ENCODE measurements around the gene CAMSAP2.

The CAMSAP2 gene

DNA sequence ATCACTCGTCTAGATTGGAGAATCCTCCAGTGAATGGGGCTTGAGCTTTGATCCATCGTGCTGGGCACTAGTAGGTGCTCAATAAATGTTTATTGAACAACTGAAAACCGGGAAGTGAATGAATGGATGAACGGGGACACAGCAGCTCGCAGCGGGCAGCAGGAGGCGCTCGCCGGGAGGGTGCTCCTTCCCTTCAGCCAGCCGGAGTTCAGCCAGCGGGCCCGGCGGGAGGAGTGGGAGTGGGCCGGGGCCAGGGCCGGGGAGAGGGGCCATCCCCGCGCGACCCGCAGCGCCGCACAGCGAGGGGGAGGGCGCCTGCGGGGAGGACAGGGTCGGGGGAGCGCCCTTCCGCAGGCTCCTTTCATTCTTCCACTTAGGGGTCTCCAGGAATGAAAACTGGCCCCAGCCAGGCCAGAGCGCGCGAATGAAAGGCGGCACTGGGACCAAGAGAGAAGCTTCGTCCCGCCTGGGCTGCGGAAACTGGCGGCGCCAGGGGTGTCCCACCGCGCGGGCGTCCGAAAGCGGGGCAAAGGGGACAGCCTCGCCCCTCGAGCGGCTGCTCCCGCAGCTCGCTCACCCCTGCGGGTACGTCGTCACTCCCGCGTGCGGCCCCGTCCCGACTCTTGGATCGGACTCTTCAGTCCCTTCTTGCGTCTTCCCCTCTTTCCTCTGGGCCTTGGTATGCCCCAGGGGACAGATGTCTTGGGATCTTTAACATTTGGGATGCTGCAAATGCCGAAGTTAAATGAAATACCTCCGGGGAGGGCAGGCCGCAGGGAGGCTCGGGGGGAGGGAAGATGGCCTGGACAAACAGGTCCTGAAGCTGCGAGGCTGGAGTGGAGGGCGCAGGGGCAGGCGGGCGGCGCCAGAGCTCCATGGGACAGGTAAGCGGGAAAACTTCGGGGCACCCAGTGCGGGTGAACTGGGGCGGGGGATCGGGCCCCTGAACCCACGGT is 152.4 kb downstream of the CAMSAP2 start:
- no peaks in the 10 kb centered on the region for H3K36me3 ChIP-seq (ENCODE audit: control insufficient read depth in 2 of 2, insufficient read depth in 1 of 2, low read length in 2 of 2)
- no peaks in the 10 kb centered on the region for H3K9me3 ChIP-seq (ENCODE audit: control insufficient read depth, insufficient read depth, low read depth, low read length)
- H3K4me3 ChIP-seq (ENCODE audit: low read depth, low read length), result peak overlapping the region; percentile 59
- CTCF ChIA-PET, result interaction anchor here (0.5 to 2.7 kb wide), 13 partner anchors 11 to 257 kb away, joined by 3 to 10 read pairs (median 3); no protein-coding TSS in a partner anchor
- POLR2A ChIA-PET, result interaction anchor here (0.5 to 0.9 kb wide), 3 partner anchors 10 to 269 kb away, joined by 3 to 4 read pairs (median 3); partner anchors contain the start of gene DDX59
- H3K4me1 ChIP-seq (ENCODE audit: control insufficient read depth, insufficient read depth, low read length), result no peaks in the 10 kb centered on the region
- peak overlapping the region; percentile 62; the same call in 1 of the 2 replicates for H3K27ac ChIP-seq (ENCODE audit: extremely low read depth, low read depth, low read length)
- TF ChIP-seq ZNF664 (tag by site-specific recombination; IDR thresholded peaks at IDR 0.05) (peak; percentile 100), FEZF1 (tag by site-specific recombination; IDR thresholded peaks at IDR 0.05) (no peak), ZNF768 (tag by site-specific recombination; IDR thresholded peaks at IDR 0.05) (no peak), ZNF48 (tag by site-specific recombination; IDR thresholded peaks at IDR 0.05) (no peak), KLF8 (tag by site-specific recombination; IDR thresholded peaks at IDR 0.05) (peak; percentile 40; the same call in 1 of the 2 replicates), ZNF626 (tag by site-specific recombination; IDR thresholded peaks at IDR 0.05) (no peak), ZNF350 (tag by site-specific recombination; IDR thresholded peaks at IDR 0.05) (no peak), ZNF426 (tag by site-specific recombination; IDR thresholded peaks at IDR 0.05) (no peak), ZNF747 (tag by site-specific recombination; IDR thresholded peaks at IDR 0.05) (no peak), ZBTB8A (tag by site-specific recombination; IDR thresholded peaks at IDR 0.05) (peak; percentile 82), ZNF138 (tag by site-specific recombination; IDR thresholded peaks at IDR 0.05; ENCODE audit: borderline replicate concordance) (no peak), ZNF174 (tag by site-specific recombination; IDR thresholded peaks at IDR 0.05) (no peak), ZNF521 (tag by site-specific recombination; IDR thresholded peaks at IDR 0.05) (no peak), ZNF776 (tag by site-specific recombination; IDR thresholded peaks at IDR 0.05; ENCODE audit: borderline replicate concordance) (no peak), YY1 (tag by site-specific recombination; IDR thresholded peaks at IDR 0.05) (no peak), TRIM28 (IDR thresholded peaks at IDR 0.05; ENCODE audit: borderline replicate concordance, low read length) (no peak), ZNF223 (tag by site-specific recombination; IDR thresholded peaks at IDR 0.05) (no peak), ZNF239 (tag by site-specific recombination; IDR thresholded peaks at IDR 0.05) (no peak), ZFHX2 (tag by site-specific recombination; conservative IDR thresholded peaks at IDR 0.05) (peak; percentile 65), ZNF10 (tag by site-specific recombination; IDR thresholded peaks at IDR 0.05) (no peak), SCRT1 (tag by site-specific recombination; IDR thresholded peaks at IDR 0.05; ENCODE audit: borderline replicate concordance) (no peak), ZNF266 (tag by site-specific recombination; IDR thresholded peaks at IDR 0.05; ENCODE audit: low read depth) (no peak), GLIS1 (tag by site-specific recombination; IDR thresholded peaks at IDR 0.05) (peak; percentile 53)
- TF ChIP-seq, protein P1, sequence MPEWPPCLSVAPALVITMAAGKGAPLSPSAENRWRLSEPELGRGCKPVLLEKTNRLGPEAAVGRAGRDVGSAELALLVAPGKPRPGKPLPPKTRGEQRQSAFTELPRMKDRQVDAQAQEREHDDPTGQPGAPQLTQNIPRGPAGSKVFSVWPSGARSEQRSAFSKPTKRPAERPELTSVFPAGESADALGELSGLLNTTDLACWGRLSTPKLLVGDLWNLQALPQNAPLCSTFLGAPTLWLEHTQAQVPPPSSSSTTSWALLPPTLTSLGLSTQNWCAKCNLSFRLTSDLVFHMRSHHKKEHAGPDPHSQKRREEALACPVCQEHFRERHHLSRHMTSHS (tag by site-specific recombination; IDR thresholded peaks at IDR 0.05), result no peak
- TF ChIP-seq, protein P2, sequence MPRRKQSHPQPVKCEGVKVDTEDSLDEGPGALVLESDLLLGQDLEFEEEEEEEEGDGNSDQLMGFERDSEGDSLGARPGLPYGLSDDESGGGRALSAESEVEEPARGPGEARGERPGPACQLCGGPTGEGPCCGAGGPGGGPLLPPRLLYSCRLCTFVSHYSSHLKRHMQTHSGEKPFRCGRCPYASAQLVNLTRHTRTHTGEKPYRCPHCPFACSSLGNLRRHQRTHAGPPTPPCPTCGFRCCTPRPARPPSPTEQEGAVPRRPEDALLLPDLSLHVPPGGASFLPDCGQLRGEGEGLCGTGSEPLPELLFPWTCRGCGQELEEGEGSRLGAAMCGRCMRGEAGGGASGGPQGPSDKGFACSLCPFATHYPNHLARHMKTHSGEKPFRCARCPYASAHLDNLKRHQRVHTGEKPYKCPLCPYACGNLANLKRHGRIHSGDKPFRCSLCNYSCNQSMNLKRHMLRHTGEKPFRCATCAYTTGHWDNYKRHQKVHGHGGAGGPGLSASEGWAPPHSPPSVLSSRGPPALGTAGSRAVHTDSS (tag by site-specific recombination; IDR thresholded peaks at IDR 0.05), result no peak
- TF ChIP-seq, protein P3, sequence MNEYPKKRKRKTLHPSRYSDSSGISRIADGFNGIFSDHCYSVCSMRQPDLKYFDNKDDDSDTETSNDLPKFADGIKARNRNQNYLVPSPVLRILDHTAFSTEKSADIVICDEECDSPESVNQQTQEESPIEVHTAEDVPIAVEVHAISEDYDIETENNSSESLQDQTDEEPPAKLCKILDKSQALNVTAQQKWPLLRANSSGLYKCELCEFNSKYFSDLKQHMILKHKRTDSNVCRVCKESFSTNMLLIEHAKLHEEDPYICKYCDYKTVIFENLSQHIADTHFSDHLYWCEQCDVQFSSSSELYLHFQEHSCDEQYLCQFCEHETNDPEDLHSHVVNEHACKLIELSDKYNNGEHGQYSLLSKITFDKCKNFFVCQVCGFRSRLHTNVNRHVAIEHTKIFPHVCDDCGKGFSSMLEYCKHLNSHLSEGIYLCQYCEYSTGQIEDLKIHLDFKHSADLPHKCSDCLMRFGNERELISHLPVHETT (tag by site-specific recombination; IDR thresholded peaks at IDR 0.05), result peak; percentile 29; the same call in 1 of the 2 replicates
- TF ChIP-seq, protein P4, sequence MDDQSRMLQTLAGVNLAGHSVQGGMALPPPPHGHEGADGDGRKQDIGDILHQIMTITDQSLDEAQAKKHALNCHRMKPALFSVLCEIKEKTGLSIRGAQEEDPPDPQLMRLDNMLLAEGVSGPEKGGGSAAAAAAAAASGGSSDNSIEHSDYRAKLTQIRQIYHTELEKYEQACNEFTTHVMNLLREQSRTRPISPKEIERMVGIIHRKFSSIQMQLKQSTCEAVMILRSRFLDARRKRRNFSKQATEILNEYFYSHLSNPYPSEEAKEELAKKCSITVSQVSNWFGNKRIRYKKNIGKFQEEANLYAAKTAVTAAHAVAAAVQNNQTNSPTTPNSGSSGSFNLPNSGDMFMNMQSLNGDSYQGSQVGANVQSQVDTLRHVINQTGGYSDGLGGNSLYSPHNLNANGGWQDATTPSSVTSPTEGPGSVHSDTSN (CRISPR knock-in tag; IDR thresholded peaks at IDR 0.05), result no peak
- TF ChIP-seq, protein P5, sequence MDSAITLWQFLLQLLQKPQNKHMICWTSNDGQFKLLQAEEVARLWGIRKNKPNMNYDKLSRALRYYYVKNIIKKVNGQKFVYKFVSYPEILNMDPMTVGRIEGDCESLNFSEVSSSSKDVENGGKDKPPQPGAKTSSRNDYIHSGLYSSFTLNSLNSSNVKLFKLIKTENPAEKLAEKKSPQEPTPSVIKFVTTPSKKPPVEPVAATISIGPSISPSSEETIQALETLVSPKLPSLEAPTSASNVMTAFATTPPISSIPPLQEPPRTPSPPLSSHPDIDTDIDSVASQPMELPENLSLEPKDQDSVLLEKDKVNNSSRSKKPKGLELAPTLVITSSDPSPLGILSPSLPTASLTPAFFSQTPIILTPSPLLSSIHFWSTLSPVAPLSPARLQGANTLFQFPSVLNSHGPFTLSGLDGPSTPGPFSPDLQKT (IDR thresholded peaks at IDR 0.05; ENCODE audit: borderline replicate concordance, low read depth, low read length), result no peak
- TF ChIP-seq, protein P6, sequence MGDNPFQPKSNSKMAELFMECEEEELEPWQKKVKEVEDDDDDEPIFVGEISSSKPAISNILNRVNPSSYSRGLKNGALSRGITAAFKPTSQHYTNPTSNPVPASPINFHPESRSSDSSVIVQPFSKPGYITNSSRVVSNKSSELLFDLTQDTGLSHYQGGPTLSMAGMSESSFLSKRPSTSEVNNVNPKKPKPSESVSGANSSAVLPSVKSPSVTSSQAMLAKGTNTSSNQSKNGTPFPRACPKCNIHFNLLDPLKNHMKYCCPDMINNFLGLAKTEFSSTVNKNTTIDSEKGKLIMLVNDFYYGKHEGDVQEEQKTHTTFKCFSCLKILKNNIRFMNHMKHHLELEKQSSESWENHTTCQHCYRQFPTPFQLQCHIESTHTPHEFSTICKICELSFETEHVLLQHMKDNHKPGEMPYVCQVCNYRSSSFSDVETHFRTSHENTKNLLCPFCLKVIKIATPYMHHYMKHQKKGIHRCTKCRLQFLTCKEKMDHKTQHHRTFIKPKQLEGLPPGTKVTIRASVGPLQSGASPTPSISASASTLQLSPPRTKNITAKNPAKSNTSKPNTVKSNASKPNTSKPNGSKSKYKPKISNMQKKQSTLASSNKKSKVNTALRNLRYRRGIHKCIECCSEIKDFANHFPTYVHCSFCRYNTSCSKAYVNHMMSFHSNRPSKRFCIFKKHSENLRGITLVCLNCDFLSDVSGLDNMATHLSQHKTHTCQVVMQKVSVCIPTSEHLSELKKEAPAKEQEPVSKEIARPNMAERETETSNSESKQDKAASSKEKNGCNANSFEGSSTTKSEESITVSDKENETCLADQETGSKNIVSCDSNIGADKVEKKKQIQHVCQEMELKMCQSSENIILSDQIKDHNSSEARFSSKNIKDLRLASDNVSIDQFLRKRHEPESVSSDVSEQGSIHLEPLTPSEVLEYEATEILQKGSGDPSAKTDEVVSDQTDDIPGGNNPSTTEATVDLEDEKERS (tag by site-specific recombination; IDR thresholded peaks at IDR 0.05), result no peak
